PC-9 (cell line): ENCODE data around the gene EVL. TPM values are rescaled to one million over a fixed set of nuclear protein-coding genes. Genes with fewer than 3 reads are reported as not detected.

Experiments used
- BruUV-seq: library from RNA; stranded (reverse); fragments of 400-500 nt; replicated peaks from 2 replicates; lab custom pipeline; 2021; lab: Mats Ljungman, UMichigan
- CTCF ChIA-PET: fragments of 300-600 bp; sonication (Branson Sonifier 250); formaldehyde crosslinking; loops from one replicate; lab custom pipeline; 2022; ENCODE audit warnings: antibody characterized with exemption; lab: Charles Lee
- POLR2A ChIA-PET: fragments of 300-600 bp; sonication (Branson Sonifier 250); formaldehyde crosslinking; loops from one replicate; lab custom pipeline; 2022; ENCODE audit warnings: antibody characterized with exemption; ENCODE audit not compliant: unreplicated experiment; lab: Charles Lee
- DNase-seq, 2 experiments: peaks; one replicate each; pipeline versions ENCODE4 v3.0.0 to v3.0.0-alpha.2; 2015 to 2022; ENCODE audit warnings: mixed read lengths in 1 of 2
- H2AFZ ChIP-seq: fragments of 200-600 bp; sonication (generic); 2 replicates; pipeline ENCODE4 v1.8.1; 2017; ENCODE audit warnings: antibody characterized with exemption
- H3F3A ChIP-seq: fragments of 200-600 bp; sonication (generic); 2 replicates; pipeline ENCODE4 v1.8.1; 2017; ENCODE audit warnings: antibody characterized with exemption, mild to moderate bottlenecking, low read depth; ENCODE audit not compliant: insufficient read depth
- H3K27ac ChIP-seq: fragments of 200-600 bp; sonication (generic); 2 replicates; pipeline ENCODE4 v1.6.1; 2016; ENCODE audit warnings: mixed run types
- H3K27me3 ChIP-seq: fragments of 200-600 bp; sonication (generic); 2 replicates; pipeline ENCODE4 v1.6.1; 2016; ENCODE audit warnings: low read depth, mixed run types; ENCODE audit not compliant: insufficient read depth
- H3K36me3 ChIP-seq: fragments of 200-600 bp; sonication (generic); 2 replicates; pipeline ENCODE4 v1.6.1; 2016; ENCODE audit warnings: low read depth, mixed run types
- H3K4me1 ChIP-seq: fragments of 200-600 bp; sonication (generic); replicated peaks from 2 replicates; pipeline ENCODE4 v1.6.1; 2016; ENCODE audit warnings: mixed run types; ENCODE audit not compliant: insufficient read depth
- H3K4me2 ChIP-seq: fragments of 200-600 bp; sonication (generic); 2 replicates; pipeline ENCODE4 v1.6.1; 2017; ENCODE audit warnings: mixed run types
- H3K4me3 ChIP-seq: fragments of 200-600 bp; sonication (generic); 2 replicates; pipeline ENCODE4 v1.6.1; 2016; ENCODE audit warnings: mixed run types
- H3K79me2 ChIP-seq: fragments of 200-600 bp; sonication (generic); 2 replicates; pipeline ENCODE4 v1.6.1; 2017; ENCODE audit warnings: low read depth, mixed run types
- H3K9me2 ChIP-seq: fragments of 200-600 bp; sonication (generic); 2 replicates; pipeline ENCODE4 v1.8.1; 2017; ENCODE audit warnings: mild to moderate bottlenecking; ENCODE audit not compliant: insufficient read depth
- H3K9me3 ChIP-seq: fragments of 200-600 bp; sonication (generic); 2 replicates; pipeline ENCODE4 v1.8.1; 2016; ENCODE audit warnings: low read depth; ENCODE audit not compliant: insufficient read depth
- H4K20me1 ChIP-seq: fragments of 200-600 bp; sonication (generic); 2 replicates; pipeline ENCODE4 v1.8.1; 2017; ENCODE audit not compliant: insufficient read depth
- CTCF ChIP-seq: fragments of 200-600 bp; sonication (generic); conservative IDR thresholded peaks from 2 replicates; pipeline ENCODE4 v1.6.1; 2017; ENCODE audit warnings: mixed run types, antibody characterized with exemption, mild to moderate bottlenecking, moderate library complexity
- EZH2 ChIP-seq: fragments of 200-600 bp; sonication (generic); IDR thresholded peaks from 2 replicates; pipeline ENCODE4 v1.8.0; 2017; ENCODE audit warnings: antibody characterized with exemption, low read depth
- intact Hi-C: fragments of 100-400 bp; cut with micrococcal nuclease; formaldehyde crosslinking; loops from one replicate; pipeline ENCODE4 v1.10.0; 2022; ENCODE audit not compliant: unreplicated experiment
- total RNA-seq: library from RNA; stranded (reverse); gene quantifications from 2 replicates; pipeline ENCODE4 v1.2.3, GENCODE V29; 2021

Gene EVL
- total RNA-seq, 1 experiment from 2014 or later: 5.9 TPM

- Histone ChIP-seq H3K4me2 (no peak overlapping the region), H3K79me2 (no peaks in the 10 kb centered on the region), H3K27ac (no peak overlapping the region), H3K9me3 (no peaks in the 10 kb centered on the region), H3F3A (no peaks in the 10 kb centered on the region), H2AFZ (no peak overlapping the region), H3K4me1 (peaks cover 18% of the 10 kb centered on the region), H4K20me1 (no peaks in the 10 kb centered on the region), H3K27me3 (no peaks in the 10 kb centered on the region), H3K9me2 (no peaks in the 10 kb centered on the region), H3K4me3 (no peak overlapping the region), H3K36me3 (no peaks in the 10 kb centered on the region)
- no peak for DNase-seq
- TF ChIP-seq EZH2 (no peak), CTCF (no peak)
- no TSS peak for BruUV-seq
- intact Hi-C loops: no loop called here
- CTCF ChIA-PET: no interaction called here
- POLR2A ChIA-PET: no interaction called here
Observed at GRCh38 chr14:100141098-100141497, 75.9 kb downstream of the EVL start.

DNA sequence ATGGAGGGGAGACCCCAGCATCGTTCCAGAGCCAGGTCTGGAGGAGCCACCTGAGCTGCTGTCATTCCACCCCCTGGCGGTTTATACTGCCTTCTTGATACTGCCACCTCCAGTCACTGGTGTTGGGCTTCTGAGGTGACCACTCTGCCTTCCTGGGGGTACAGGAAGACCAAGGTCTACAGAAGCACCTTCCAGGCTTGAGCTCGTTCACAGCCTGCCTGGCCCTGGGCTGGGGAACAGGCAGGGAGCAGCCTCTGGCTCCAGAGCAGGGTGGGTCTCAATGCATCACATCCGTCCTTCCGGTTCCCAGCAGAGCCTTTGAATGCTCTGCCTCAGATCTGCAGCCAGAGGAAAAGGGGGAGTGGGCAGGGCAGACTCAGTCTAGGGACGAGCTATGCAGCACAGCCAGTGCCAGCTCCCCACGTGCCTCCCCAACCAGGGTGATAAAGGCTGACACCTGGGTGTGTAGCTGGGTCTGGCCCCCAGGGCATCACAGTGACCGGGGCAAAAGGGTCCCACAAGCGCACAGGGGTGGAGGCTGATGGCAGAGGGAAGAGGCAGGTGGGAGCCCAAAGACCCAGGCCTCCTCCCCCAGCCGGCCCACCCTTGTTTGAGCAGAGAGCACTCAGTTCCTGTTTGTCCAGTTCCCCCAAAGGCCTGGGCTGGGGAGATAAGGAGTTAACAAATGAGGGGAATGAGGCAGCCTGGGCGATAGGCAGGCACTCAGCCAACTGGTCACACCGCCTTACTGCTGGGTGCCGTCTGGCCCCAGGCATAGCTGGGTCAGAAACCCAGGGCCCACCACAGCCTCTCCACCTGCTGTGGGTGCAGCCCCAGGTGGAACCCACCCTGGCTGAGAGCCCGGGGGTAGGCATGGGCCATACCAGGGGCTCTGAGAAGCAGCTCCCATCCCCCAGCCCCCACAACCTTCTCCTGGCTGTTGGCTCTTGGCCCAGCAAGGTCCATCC lies 77.1 kb downstream of the EVL start:
- no peaks in the 10 kb centered on the region for H3K9me2 ChIP-seq
- H3K79me2 ChIP-seq: no peaks in the 10 kb centered on the region
- H3K4me3 ChIP-seq: no peak overlapping the region
- H3K9me3 ChIP-seq: no peaks in the 10 kb centered on the region
- H3K27ac ChIP-seq: peak overlapping the region; percentile 73
- H3K36me3 ChIP-seq: no peaks in the 10 kb centered on the region
- DNase-seq: peak; percentile 61 to 86
- H3K4me1 ChIP-seq: peaks cover 18% of the 10 kb centered on the region
- no peaks in the 10 kb centered on the region for H3F3A ChIP-seq
- intact Hi-C loops: no loop called here
- H2AFZ ChIP-seq: no peak overlapping the region
- ChIA-PET CTCF (interaction anchor here (0.5 kb wide), 1 partner anchor 31 kb away, joined by 6 read pairs; no protein-coding TSS in a partner anchor), POLR2A (interaction anchor here (0.5 kb wide), 1 partner anchor 21 kb away, joined by 3 read pairs; no protein-coding TSS in a partner anchor)
- H3K27me3 ChIP-seq: no peaks in the 10 kb centered on the region
- H4K20me1 ChIP-seq: no peaks in the 10 kb centered on the region
- BruUV-seq: no TSS peak
- TF ChIP-seq EZH2 (no peak), CTCF (no peak)
- H3K4me2 ChIP-seq: peak overlapping the region; percentile 65

GRCh38 chr14:100143523-100143922 lies 78.3 kb downstream of the EVL start:
- CTCF ChIA-PET: no interaction called here

More at GRCh38 chr14:100143523-100143922, 78.3 kb downstream of the EVL start:
- H3K36me3 ChIP-seq: no peaks in the 10 kb centered on the region
- no peak overlapping the region for H3K4me2 ChIP-seq
- no TSS peak for BruUV-seq
- no peak overlapping the region for H3K27ac ChIP-seq
- DNase-seq: no peak
- H3K9me2 ChIP-seq: no peaks in the 10 kb centered on the region
- no peaks in the 10 kb centered on the region for H4K20me1 ChIP-seq
- intact Hi-C loops: no loop called here
- H2AFZ ChIP-seq: no peak overlapping the region
- POLR2A ChIA-PET: no interaction called here
- no peaks in the 10 kb centered on the region for H3K79me2 ChIP-seq
- H3K9me3 ChIP-seq: no peaks in the 10 kb centered on the region
- H3K4me1 ChIP-seq: peaks cover 18% of the 10 kb centered on the region
- H3K27me3 ChIP-seq: no peaks in the 10 kb centered on the region
- TF ChIP-seq EZH2: no peak
- TF ChIP-seq CTCF: no peak
- no peak overlapping the region for H3K4me3 ChIP-seq
- no peaks in the 10 kb centered on the region for H3F3A ChIP-seq
